IMR-90 (cell line): ENCODE measurements around the gene DYRK1A. TPM values are rescaled to one million over a fixed set of nuclear protein-coding genes. Genes with fewer than 3 reads are reported as not detected.
"Not testable (repeated sequence)": the region's sequence is repeated elsewhere in the genome, so short reads cannot be mapped to it uniquely, and the experiment has no call there.

Source experiments
- ATAC-seq: fragments of 200-7000 bp; cut with Tn5 transposase; 2 replicates; pipeline ENCODE4 v1.9.1; 2020; ENCODE audit warnings: low read depth, mild to moderate bottlenecking, moderate library complexity
- BruUV-seq: library from RNA; stranded (reverse); fragments of 400-500 nt; replicated peaks from 2 replicates; lab custom pipeline; 2021; lab: Mats Ljungman, UMichigan
- CTCF ChIA-PET: fragments of 300-600 bp; formaldehyde crosslinking; extraction: SDS; loops from one replicate; lab custom pipeline; 2021; ENCODE audit warnings: antibody characterized with exemption; lab: Yijun Ruan, JAX
- POLR2A ChIA-PET: fragments of 300-600 bp; sonication (Branson Sonifier 250); formaldehyde crosslinking; loops from one replicate; lab custom pipeline; 2022; ENCODE audit warnings: antibody characterized with exemption; ENCODE audit not compliant: unreplicated experiment; lab: Charles Lee
- DNase-seq: peaks from one replicate; pipeline ENCODE4 v3.0.0; 2013
- H2AFZ ChIP-seq: replicated peaks from 2 replicates; pipeline ENCODE3; 2013; ENCODE audit warnings: low read length, mild to moderate bottlenecking; ENCODE audit not compliant: poor library complexity
- H2AK5ac ChIP-seq: 2 replicates; pipeline ENCODE4 v1.6.1; 2013; ENCODE audit warnings: low read depth, low read length, inconsistent platforms
- H2AK9ac ChIP-seq: replicated peaks from 2 replicates; pipeline ENCODE3; 2013; ENCODE audit warnings: mild to moderate bottlenecking, low read depth, low read length, moderate library complexity; ENCODE audit not compliant: poor library complexity
- H2BK120ac ChIP-seq: 2 replicates; pipeline ENCODE4 v1.6.1; 2013; ENCODE audit warnings: low read depth, low read length, inconsistent platforms
- H2BK15ac ChIP-seq: 3 replicates; pipeline ENCODE4 v1.6.1; 2013; ENCODE audit warnings: low read depth, low read length, inconsistent platforms
- H2BK20ac ChIP-seq: 2 replicates; pipeline ENCODE4 v1.6.1; 2013; ENCODE audit warnings: low read depth, mild to moderate bottlenecking, inconsistent platforms, low read length, moderate library complexity
- H2BK5ac ChIP-seq: 2 replicates; pipeline ENCODE4 v1.6.1; 2013; ENCODE audit warnings: mild to moderate bottlenecking, low read depth, low read length, inconsistent platforms; ENCODE audit not compliant: poor library complexity, severe bottlenecking
- H3K14ac ChIP-seq: replicated peaks from 2 replicates; pipeline ENCODE4 v1.6.1; 2013; ENCODE audit warnings: low read depth, low read length, inconsistent platforms
- H3K18ac ChIP-seq: 2 replicates; pipeline ENCODE4 v1.6.1; 2013; ENCODE audit warnings: low read depth, low read length, control low read depth
- H3K23ac ChIP-seq: 2 replicates; pipeline ENCODE4 v1.6.1; 2013; ENCODE audit warnings: low read depth, low read length, inconsistent platforms
- H3K27ac ChIP-seq: 2 replicates; pipeline ENCODE4 v1.5.1; 2013; ENCODE audit warnings: mild to moderate bottlenecking, control low read depth, low read length; ENCODE audit not compliant: insufficient read depth
- H3K27me3 ChIP-seq: 2 replicates; pipeline ENCODE4 v1.6.1; 2013; ENCODE audit warnings: low read length; ENCODE audit not compliant: control insufficient read depth, insufficient read depth
- H3K36me3 ChIP-seq: 2 replicates; pipeline ENCODE4 v1.6.1; 2013; ENCODE audit warnings: low read length, mixed read lengths; ENCODE audit not compliant: control insufficient read depth, insufficient read depth
- H3K4ac ChIP-seq: 2 replicates; pipeline ENCODE4 v1.6.1; 2013; ENCODE audit warnings: low read depth, low read length, inconsistent platforms
- H3K4me1 ChIP-seq: 2 replicates; pipeline ENCODE4 v1.6.1; 2013; ENCODE audit warnings: low read length, mixed read lengths; ENCODE audit not compliant: control insufficient read depth, insufficient read depth
- H3K4me2 ChIP-seq: 2 replicates; pipeline ENCODE4 v1.6.1; 2013; ENCODE audit warnings: low read depth, mild to moderate bottlenecking, control low read depth, low read length, moderate library complexity
- H3K4me3 ChIP-seq: 2 replicates; pipeline ENCODE4 v1.5.1; 2013; ENCODE audit warnings: low read depth, mild to moderate bottlenecking, control low read depth, low read length, moderate library complexity; ENCODE audit not compliant: insufficient read depth
- H3K56ac ChIP-seq: 2 replicates; pipeline ENCODE4 v1.6.1; 2013; ENCODE audit warnings: low read length, inconsistent platforms; ENCODE audit not compliant: insufficient read depth; ENCODE audit errors: extremely low read depth
- H3K79me1 ChIP-seq, 2 experiments: 2 replicates each; pipeline ENCODE4 v1.6.1; 2013; ENCODE audit warnings: low read length in 2 of 2, inconsistent platforms in 1 of 2, low read depth in 1 of 2
- H3K9ac ChIP-seq: 2 replicates; pipeline ENCODE4 v1.6.1; 2013; ENCODE audit warnings: low read depth, low read length, control low read depth
- H3K9me1 ChIP-seq: 2 replicates; pipeline ENCODE4 v1.6.1; 2013; ENCODE audit warnings: low read length, inconsistent platforms; ENCODE audit not compliant: insufficient read depth
- H3K9me3 ChIP-seq: 2 replicates; pipeline ENCODE4 v1.6.1; 2013; ENCODE audit warnings: low read length; ENCODE audit not compliant: control insufficient read depth, insufficient read depth
- H4K20me1 ChIP-seq: 2 replicates; pipeline ENCODE4 v1.6.1; 2013; ENCODE audit warnings: low read length, inconsistent platforms; ENCODE audit not compliant: insufficient read depth
- H4K5ac ChIP-seq: 2 replicates; pipeline ENCODE4 v1.6.1; 2013; ENCODE audit warnings: mild to moderate bottlenecking, low read depth, low read length, control low read depth
- H4K8ac ChIP-seq, 2 experiments: 2 replicates each; pipeline ENCODE4 v1.6.1; 2013; ENCODE audit warnings: low read depth in 2 of 2, low read length in 2 of 2, control low read depth in 1 of 2, inconsistent platforms in 1 of 2
- H4K91ac ChIP-seq: 2 replicates; pipeline ENCODE4 v1.6.1; 2013; ENCODE audit warnings: low read depth, low read length, inconsistent platforms; ENCODE audit not compliant: insufficient read depth
- CEBPB ChIP-seq: IDR thresholded peaks from 2 replicates; pipeline ENCODE4 v1.6.1; 2012; ENCODE audit warnings: low read depth, low read length, improper control_type of control experiment
- CHD1 ChIP-seq: IDR thresholded peaks from 2 replicates; pipeline ENCODE4 v1.6.1; 2012; ENCODE audit warnings: low read depth, low read length, improper control_type of control experiment
- FOS ChIP-seq: fragments of 150-350 bp; IDR thresholded peaks from 2 replicates; pipeline ENCODE4 v1.6.1; 2016; ENCODE audit warnings: low read depth, low read length
- MXI1 ChIP-seq: IDR thresholded peaks from 2 replicates; pipeline ENCODE4 v1.6.1; 2012; ENCODE audit warnings: low read depth, mild to moderate bottlenecking, low read length, moderate library complexity, borderline replicate concordance
- WGBS, 2 experiments: methylation state at CpG; one replicate each; pipeline versions ENCODE4 v1.1.5 to v1.1.7; 2013; ENCODE audit warnings: missing lambda C conversion rate in 2 of 2; ENCODE audit not compliant: insufficient read length in 1 of 2; ENCODE audit errors: extremely low coverage in 2 of 2; 5-methylcytosine and 5-hydroxymethylcytosine counted together
- dilution Hi-C: fragments of 300-500 bp; cut with HindIII; formaldehyde crosslinking; loops from one replicate; pipeline ENCODE4 v1.14.3; 2018; ENCODE audit warnings: low sequenced_read_pairs; ENCODE audit not compliant: unreplicated experiment
- in situ Hi-C: fragments of 300-500 bp; cut with MboI; formaldehyde crosslinking; loops from 3 replicates; pipeline ENCODE4 v1.14.3; 2019; ENCODE audit warnings: low sequenced_read_pairs, inconsistent platforms, mixed read lengths
- intact Hi-C: fragments of 100-400 bp; cut with micrococcal nuclease; formaldehyde crosslinking; loops from 2 replicates; pipeline ENCODE4 v1.10.0; 2022
- polyA plus RNA-seq, 3 experiments: library from polyadenylated mRNA; depleted of rRNA; stranded (reverse); fragments of >200 nt; gene quantifications; 2 replicates each; pipeline ENCODE4 v1.2.3, GENCODE V29; 2012; ENCODE audit warnings: low replicate concordance in 1 of 3
- total RNA-seq: library from RNA; depleted of rRNA; stranded (reverse); fragments of >200 nt; gene quantifications from 2 replicates; pipeline ENCODE4 v1.2.3, GENCODE V29; 2012

Gene DYRK1A
- total and polyA plus RNA-seq, 2 of the 4 experiments (the other 2 are of a cell fraction), result 18.6 to 50.5 TPM

GRCh38 chr21:37324558-37324957 lies 42.0 kb upstream of the DYRK1A start:
- H3K18ac ChIP-seq, result no peak overlapping the region

GRCh38 chr21:37328147-37328546 lies 38.4 kb upstream of the DYRK1A start:
- intact Hi-C loops, result loop anchor here (10.0 kb wide), 1 partner anchor 53 kb away; no protein-coding TSS in a partner anchor
- H3K9me1 ChIP-seq, H2AFZ ChIP-seq, H4K20me1 ChIP-seq, DNase-seq, H2BK20ac ChIP-seq, H3K4me3 ChIP-seq, H2BK120ac ChIP-seq, H3K4me2 ChIP-seq, dilution Hi-C loops, H3K14ac ChIP-seq, H3K23ac ChIP-seq, H2AK9ac ChIP-seq, H3K9ac ChIP-seq, H2BK5ac ChIP-seq, H3K9me3 ChIP-seq, H3K27ac ChIP-seq, H4K91ac ChIP-seq, in situ Hi-C loops, H4K8ac ChIP-seq, BruUV-seq, CTCF ChIA-PET, ATAC-seq, H3K79me1 ChIP-seq, H2AK5ac ChIP-seq, H3K18ac ChIP-seq, H3K4me1 ChIP-seq, H4K5ac ChIP-seq, H3K27me3 ChIP-seq, H3K4ac ChIP-seq, H3K56ac ChIP-seq, POLR2A ChIA-PET, H2BK15ac ChIP-seq, H3K36me3 ChIP-seq: not testable (repeated sequence)
- 90% methylated on average over 5 of the region's 7 CpGs; no CpG with 5 or more reads in 1 of the 2 experiments for WGBS, 2 experiments

More at GRCh38 chr21:37324558-37324957, 42.0 kb upstream of the DYRK1A start:
- no peak overlapping the region for H4K8ac ChIP-seq
- no TSS peak for BruUV-seq
- no peak overlapping the region for H3K23ac ChIP-seq
- no peak overlapping the region for H3K56ac ChIP-seq
- no peak overlapping the region for H3K4me3 ChIP-seq
- H3K9me1 ChIP-seq, result no peaks in the 10 kb centered on the region
- TF ChIP-seq MXI1 (no peak), FOS (no peak), CEBPB (no peak), CHD1 (no peak)
- H4K91ac ChIP-seq, result no peak overlapping the region
- H2BK120ac ChIP-seq, result no peak overlapping the region
- in situ Hi-C loops, result no loop called here
- no peak overlapping the region for H4K5ac ChIP-seq
- H3K9me3 ChIP-seq, result no peaks in the 10 kb centered on the region
- H2AFZ ChIP-seq, result no peak overlapping the region
- no CpG with 5 or more reads among the region's 2 CpGs for WGBS, 2 experiments
- no peak overlapping the region for H2AK9ac ChIP-seq
- no peaks in the 10 kb centered on the region for H4K20me1 ChIP-seq
- no peak for DNase-seq
- no peak overlapping the region for H3K4ac ChIP-seq
- no peak for ATAC-seq
- dilution Hi-C loops, result no loop called here
- no peak overlapping the region for H2BK5ac ChIP-seq
- H3K79me1 ChIP-seq, result no peaks in the 10 kb centered on the region
- intact Hi-C loops, result loop anchor here (10.0 kb wide), 1 partner anchor 50 kb away; no protein-coding TSS in a partner anchor
- H3K27ac ChIP-seq, result no peak overlapping the region
- H3K27me3 ChIP-seq, result no peaks in the 10 kb centered on the region
- no peak overlapping the region for H2BK15ac ChIP-seq
- H2BK20ac ChIP-seq, result no peak overlapping the region
- H3K4me1 ChIP-seq, result no peaks in the 10 kb centered on the region
- no peak overlapping the region for H2AK5ac ChIP-seq
- H3K14ac ChIP-seq, result no peak overlapping the region
- H3K36me3 ChIP-seq, result no peaks in the 10 kb centered on the region
- CTCF ChIA-PET, result no interaction called here
- H3K4me2 ChIP-seq, result no peak overlapping the region
- H3K9ac ChIP-seq, result no peak overlapping the region
- POLR2A ChIA-PET, result no interaction called here
